Progenitor cell of endocrine pancreas (in vitro differentiated cells): ENCODE results near the gene DCD. TPM values are rescaled to one million over a fixed set of nuclear protein-coding genes. Genes with fewer than 3 reads are reported as not detected.

Experiments
- DNase-seq: peaks from one replicate; pipeline ENCODE4 v3.0.0; 2021; ENCODE audit warnings: low spot score; ENCODE audit not compliant: unreplicated experiment
- H3K27ac Mint-ChIP-seq: 2 replicates; pipeline ENCODE4 v1.8.0; 2021; ENCODE audit warnings: mild to moderate bottlenecking, moderate library complexity, mixed read lengths
- H3K27me3 Mint-ChIP-seq: 2 replicates; pipeline ENCODE4 v1.8.0; 2021; ENCODE audit warnings: mixed read lengths
- H3K36me3 Mint-ChIP-seq: 2 replicates; pipeline ENCODE4 v1.8.0; 2022; ENCODE audit warnings: mixed read lengths; ENCODE audit not compliant: insufficient read depth
- H3K4me1 Mint-ChIP-seq: 2 replicates; pipeline ENCODE4 v1.8.0; 2021; ENCODE audit warnings: low read depth, mixed read lengths
- H3K4me3 Mint-ChIP-seq: 2 replicates; pipeline ENCODE4 v1.8.0; 2021; ENCODE audit warnings: low read depth, mild to moderate bottlenecking, moderate library complexity, mixed read lengths
- H3K9me3 Mint-ChIP-seq: 2 replicates; pipeline ENCODE4 v1.8.0; 2021; ENCODE audit warnings: low read depth, mixed read lengths
- total RNA-seq: library from RNA; stranded (reverse); gene quantifications from 2 replicates; pipeline ENCODE4 v1.2.1, GENCODE V29; 2021
- TF ChIP-seq, protein P1 (sequence below): fragments of 200-600 bp; sonication (generic); IDR thresholded peaks from one replicate; pipeline ENCODE4 v1.5.0; 2021; ENCODE audit warnings: antibody characterized with exemption, mild to moderate bottlenecking; ENCODE audit not compliant: unreplicated experiment

The DCD gene
- total RNA-seq, 1 donor from 2014 or later = not detected

- Mint-ChIP-seq H3K27me3 (peaks cover 33% of the 10 kb centered on the region), H3K27ac (no peak overlapping the region), H3K4me1 (peaks cover 9% of the 10 kb centered on the region), H3K36me3 (no peaks in the 10 kb centered on the region), H3K4me3 (no peak overlapping the region), H3K9me3 (no peaks in the 10 kb centered on the region)
- TF ChIP-seq, protein P1, sequence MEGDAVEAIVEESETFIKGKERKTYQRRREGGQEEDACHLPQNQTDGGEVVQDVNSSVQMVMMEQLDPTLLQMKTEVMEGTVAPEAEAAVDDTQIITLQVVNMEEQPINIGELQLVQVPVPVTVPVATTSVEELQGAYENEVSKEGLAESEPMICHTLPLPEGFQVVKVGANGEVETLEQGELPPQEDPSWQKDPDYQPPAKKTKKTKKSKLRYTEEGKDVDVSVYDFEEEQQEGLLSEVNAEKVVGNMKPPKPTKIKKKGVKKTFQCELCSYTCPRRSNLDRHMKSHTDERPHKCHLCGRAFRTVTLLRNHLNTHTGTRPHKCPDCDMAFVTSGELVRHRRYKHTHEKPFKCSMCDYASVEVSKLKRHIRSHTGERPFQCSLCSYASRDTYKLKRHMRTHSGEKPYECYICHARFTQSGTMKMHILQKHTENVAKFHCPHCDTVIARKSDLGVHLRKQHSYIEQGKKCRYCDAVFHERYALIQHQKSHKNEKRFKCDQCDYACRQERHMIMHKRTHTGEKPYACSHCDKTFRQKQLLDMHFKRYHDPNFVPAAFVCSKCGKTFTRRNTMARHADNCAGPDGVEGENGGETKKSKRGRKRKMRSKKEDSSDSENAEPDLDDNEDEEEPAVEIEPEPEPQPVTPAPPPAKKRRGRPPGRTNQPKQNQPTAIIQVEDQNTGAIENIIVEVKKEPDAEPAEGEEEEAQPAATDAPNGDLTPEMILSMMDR = no peak
- DNase-seq = no peak
Observed at GRCh38 chr12:54653025-54653424, 4.9 kb upstream of the DCD start.

- no peak for DNase-seq
- Mint-ChIP-seq H3K4me3 (no peak overlapping the region), H3K36me3 (no peaks in the 10 kb centered on the region), H3K27me3 (peaks cover 49% of the 10 kb centered on the region), H3K9me3 (no peaks in the 10 kb centered on the region), H3K27ac (no peak overlapping the region), H3K4me1 (no peaks in the 10 kb centered on the region)
- TF ChIP-seq, protein P1 = no peak
Observed at GRCh38 chr12:54650889-54651288, 2.7 kb upstream of the DCD start.

DNA sequence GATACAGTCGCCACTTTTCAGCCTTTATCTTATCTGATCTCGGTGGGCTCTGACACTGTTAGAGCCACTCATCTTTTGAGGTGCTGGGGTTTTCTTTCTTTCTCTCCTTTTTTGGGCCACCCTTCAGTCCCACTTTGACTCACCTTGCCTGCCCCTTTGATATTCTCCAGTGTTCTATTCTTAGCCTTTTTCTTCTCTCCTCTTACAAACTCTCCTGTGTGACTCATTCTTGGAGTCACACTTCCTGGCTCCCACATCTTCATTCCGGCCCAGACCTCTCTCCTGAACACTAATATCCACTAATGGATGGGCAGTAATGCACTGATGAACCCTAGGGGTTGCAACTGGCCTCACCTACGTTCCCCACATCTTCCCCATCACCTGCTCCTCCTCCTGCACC is 2.2 kb upstream of the DCD start:
- Mint-ChIP-seq H3K9me3 (no peaks in the 10 kb centered on the region), H3K27ac (no peak overlapping the region), H3K4me3 (no peak overlapping the region), H3K36me3 (no peaks in the 10 kb centered on the region), H3K4me1 (no peaks in the 10 kb centered on the region), H3K27me3 (peaks cover 53% of the 10 kb centered on the region)
- no peak for DNase-seq
- TF ChIP-seq, protein P1 = no peak

GRCh38 chr12:54649825-54650224 is 1.7 kb upstream of the DCD start:
- Mint-ChIP-seq H3K4me1 (no peaks in the 10 kb centered on the region), H3K27ac (no peak overlapping the region), H3K4me3 (no peak overlapping the region), H3K36me3 (no peaks in the 10 kb centered on the region), H3K9me3 (no peaks in the 10 kb centered on the region), H3K27me3 (peaks cover 59% of the 10 kb centered on the region)
- no peak for DNase-seq
- TF ChIP-seq, protein P1 = no peak

- TF ChIP-seq, protein P1 = no peak
- H3K27me3 Mint-ChIP-seq = peaks cover 54% of the 10 kb centered on the region
- H3K36me3 Mint-ChIP-seq = no peaks in the 10 kb centered on the region
Observed at GRCh38 chr12:54641554-54641953, 6.6 kb downstream of the DCD start.

More at GRCh38 chr12:54641554-54641953, 6.6 kb downstream of the DCD start:
- no peak overlapping the region for H3K4me3 Mint-ChIP-seq
- peaks cover 4% of the 10 kb centered on the region for H3K9me3 Mint-ChIP-seq
- H3K4me1 Mint-ChIP-seq = no peaks in the 10 kb centered on the region
- no peak for DNase-seq
- no peak overlapping the region for H3K27ac Mint-ChIP-seq
